HFFc6 (cell line): Measurements from ENCODE around the gene PPP2R5C. TPM values are rescaled to one million over a fixed set of nuclear protein-coding genes. Genes with fewer than 3 reads are reported as not detected.
A peak's percentile ranks its signal among the peaks of the same experiment; 100 is the strongest.

Experiments used
- DNase-seq: peaks from one replicate; pipeline ENCODE4 v3.0.0-alpha.2; 2018
- H3K27ac Mint-ChIP-seq: 2 replicates; pipeline ENCODE4 v1.8.0; 2020; ENCODE audit warnings: mild to moderate bottlenecking, mixed read lengths
- H3K27me3 Mint-ChIP-seq: 2 replicates; pipeline ENCODE4 v1.8.0; 2021; ENCODE audit warnings: mild to moderate bottlenecking, moderate library complexity, mixed read lengths; ENCODE audit not compliant: insufficient read depth
- H3K36me3 Mint-ChIP-seq: 2 replicates; pipeline ENCODE4 v1.8.0; 2021; ENCODE audit warnings: low read depth, mixed read lengths
- H3K4me1 Mint-ChIP-seq: 2 replicates; pipeline ENCODE4 v1.8.0; 2020; ENCODE audit warnings: low read depth, mixed read lengths
- H3K4me3 Mint-ChIP-seq: 2 replicates; pipeline ENCODE4 v1.8.0; 2020; ENCODE audit warnings: mild to moderate bottlenecking, moderate library complexity, mixed read lengths
- H3K9me3 Mint-ChIP-seq: 2 replicates; pipeline ENCODE4 v1.8.0; 2020; ENCODE audit warnings: mild to moderate bottlenecking, mixed read lengths
- total RNA-seq, 6 experiments: library from RNA; stranded (reverse); fragmentation: NEBNext Ultra II Directional; extraction: Animal tissue kit (Norgen Biotek cat#: 25700); gene quantifications; 2 replicates in 1 of 6; 3 replicates in 5 of 6; pipeline ENCODE4 v1.2.3, GENCODE V29; 2021
- TF ChIP-seq, protein P1 (sequence below): fragments of 200-600 bp; sonication (generic); IDR thresholded peaks from 2 replicates; pipeline ENCODE4 v1.5.0; 2021; ENCODE audit warnings: antibody characterized with exemption, mild to moderate bottlenecking

PPP2R5C gene
- total RNA-seq, 6 experiments from 2014 or later = 108 to 128 (median 122) TPM

DNA sequence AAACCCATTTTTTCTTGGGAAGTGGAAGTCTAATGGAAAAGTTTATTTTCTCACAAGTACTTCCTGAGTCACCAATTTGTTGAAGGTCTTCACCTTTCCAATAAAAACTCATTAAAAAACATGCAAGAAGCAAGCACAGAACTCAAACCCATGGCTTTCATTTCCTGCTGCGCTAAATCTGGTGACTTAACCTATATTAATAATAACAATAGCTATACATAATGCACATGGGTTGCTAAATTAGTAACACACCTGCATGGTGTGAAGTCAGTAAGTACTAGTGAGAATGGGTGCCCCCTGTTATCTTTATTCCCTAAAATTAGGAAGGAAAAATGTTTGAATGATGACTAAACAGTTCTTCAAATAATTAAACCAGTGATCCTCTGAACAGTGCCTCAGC, 52.3 kb downstream of the PPP2R5C start:
- Mint-ChIP-seq H3K4me1 (peaks cover 70% of the 10 kb centered on the region), H3K36me3 (peaks cover 8% of the 10 kb centered on the region; the same call in 1 of the 2 replicates), H3K27ac (peak overlapping the region; percentile 52), H3K9me3 (no peaks in the 10 kb centered on the region), H3K4me3 (no peak overlapping the region), H3K27me3 (no peaks in the 10 kb centered on the region)
- TF ChIP-seq, protein P1, sequence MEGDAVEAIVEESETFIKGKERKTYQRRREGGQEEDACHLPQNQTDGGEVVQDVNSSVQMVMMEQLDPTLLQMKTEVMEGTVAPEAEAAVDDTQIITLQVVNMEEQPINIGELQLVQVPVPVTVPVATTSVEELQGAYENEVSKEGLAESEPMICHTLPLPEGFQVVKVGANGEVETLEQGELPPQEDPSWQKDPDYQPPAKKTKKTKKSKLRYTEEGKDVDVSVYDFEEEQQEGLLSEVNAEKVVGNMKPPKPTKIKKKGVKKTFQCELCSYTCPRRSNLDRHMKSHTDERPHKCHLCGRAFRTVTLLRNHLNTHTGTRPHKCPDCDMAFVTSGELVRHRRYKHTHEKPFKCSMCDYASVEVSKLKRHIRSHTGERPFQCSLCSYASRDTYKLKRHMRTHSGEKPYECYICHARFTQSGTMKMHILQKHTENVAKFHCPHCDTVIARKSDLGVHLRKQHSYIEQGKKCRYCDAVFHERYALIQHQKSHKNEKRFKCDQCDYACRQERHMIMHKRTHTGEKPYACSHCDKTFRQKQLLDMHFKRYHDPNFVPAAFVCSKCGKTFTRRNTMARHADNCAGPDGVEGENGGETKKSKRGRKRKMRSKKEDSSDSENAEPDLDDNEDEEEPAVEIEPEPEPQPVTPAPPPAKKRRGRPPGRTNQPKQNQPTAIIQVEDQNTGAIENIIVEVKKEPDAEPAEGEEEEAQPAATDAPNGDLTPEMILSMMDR = no peak
- no peak for DNase-seq

DNA sequence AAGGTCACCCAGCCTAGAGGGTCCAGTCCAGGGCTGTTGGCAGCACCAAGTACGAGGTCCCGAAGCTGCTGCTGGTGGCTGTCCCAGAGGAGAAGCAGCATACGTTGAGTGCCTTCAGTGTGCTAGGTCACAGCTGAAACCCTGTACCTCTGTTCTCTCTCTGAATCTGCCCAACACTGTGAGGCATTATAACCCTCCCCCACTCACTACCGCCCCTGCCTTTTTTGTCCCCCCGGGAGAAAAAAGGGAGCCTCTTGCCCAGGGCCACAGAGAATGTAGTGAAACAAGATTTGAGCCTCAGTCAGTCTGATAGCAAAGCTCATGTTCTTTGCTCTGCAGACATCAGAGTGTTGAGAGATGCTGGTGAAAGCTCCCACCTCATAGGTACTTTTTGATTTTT, 53.4 kb downstream of the PPP2R5C start:
- no peak for DNase-seq
- TF ChIP-seq, protein P1 = no peak
- Mint-ChIP-seq H3K9me3 (no peaks in the 10 kb centered on the region), H3K4me3 (no peak overlapping the region), H3K27ac (no peak overlapping the region; the same call in 1 of the 2 replicates), H3K27me3 (no peaks in the 10 kb centered on the region; the same call in 1 of the 2 replicates), H3K36me3 (peaks cover 8% of the 10 kb centered on the region; the same call in 1 of the 2 replicates), H3K4me1 (peaks cover 65% of the 10 kb centered on the region)

DNA sequence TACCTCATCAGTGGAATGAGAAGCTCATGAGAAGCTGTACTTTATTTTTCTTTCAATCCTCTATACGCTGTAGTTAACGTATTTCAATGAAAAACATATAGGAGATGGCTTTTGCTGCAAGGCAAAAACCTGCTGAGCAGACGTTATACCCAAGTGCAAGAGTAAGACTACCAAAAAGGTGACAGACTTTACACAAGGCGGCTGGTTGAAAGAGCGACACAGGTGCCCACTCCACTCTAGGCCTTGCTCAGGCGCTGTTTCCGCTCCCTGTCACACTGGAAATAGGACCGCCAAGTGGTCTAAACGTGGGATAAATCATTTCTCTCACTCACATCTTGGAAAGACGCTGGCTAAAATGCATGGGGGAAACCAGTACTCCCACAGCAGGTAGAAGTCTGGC, 54.5 kb downstream of the PPP2R5C start:
- TF ChIP-seq, protein P1 = no peak
- Mint-ChIP-seq H3K27ac (no peak overlapping the region), H3K9me3 (no peaks in the 10 kb centered on the region), H3K4me3 (no peak overlapping the region), H3K27me3 (no peaks in the 10 kb centered on the region; the same call in 1 of the 2 replicates), H3K4me1 (peaks cover 61% of the 10 kb centered on the region), H3K36me3 (peaks cover 6% of the 10 kb centered on the region; the same call in 1 of the 2 replicates)
- DNase-seq = no peak

DNA sequence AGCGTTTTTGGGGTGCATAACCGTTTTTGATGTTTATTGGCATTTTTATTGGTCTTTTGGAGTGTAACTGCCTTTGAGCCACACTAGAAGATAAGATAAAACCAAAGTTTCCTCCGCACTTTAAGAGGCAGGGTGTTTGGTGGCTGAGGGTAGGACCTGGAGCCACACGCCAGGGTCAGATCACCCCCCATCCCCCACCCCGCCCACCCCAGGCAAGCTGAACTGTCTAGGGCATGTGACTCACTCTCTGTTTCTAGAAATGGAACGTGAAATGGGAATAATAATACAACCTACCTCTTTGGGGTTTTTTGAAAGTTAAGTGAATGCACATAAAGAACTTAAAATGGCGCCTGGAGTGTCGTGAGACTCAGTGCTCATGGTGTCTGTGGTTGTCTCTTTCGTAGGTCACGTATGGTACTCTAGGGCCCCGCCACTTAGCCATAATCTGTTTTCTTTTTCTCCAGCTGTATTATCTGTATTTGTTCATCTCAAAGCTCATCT, 56.0 kb downstream of the PPP2R5C start:
- Mint-ChIP-seq H3K4me3 (no peak overlapping the region), H3K36me3 (no peaks in the 10 kb centered on the region; the same call in 1 of the 2 replicates), H3K27me3 (no peaks in the 10 kb centered on the region; the same call in 1 of the 2 replicates), H3K9me3 (no peaks in the 10 kb centered on the region), H3K4me1 (peaks cover 49% of the 10 kb centered on the region), H3K27ac (no peak overlapping the region)
- no peak for DNase-seq
- TF ChIP-seq, protein P1 = no peak

DNA sequence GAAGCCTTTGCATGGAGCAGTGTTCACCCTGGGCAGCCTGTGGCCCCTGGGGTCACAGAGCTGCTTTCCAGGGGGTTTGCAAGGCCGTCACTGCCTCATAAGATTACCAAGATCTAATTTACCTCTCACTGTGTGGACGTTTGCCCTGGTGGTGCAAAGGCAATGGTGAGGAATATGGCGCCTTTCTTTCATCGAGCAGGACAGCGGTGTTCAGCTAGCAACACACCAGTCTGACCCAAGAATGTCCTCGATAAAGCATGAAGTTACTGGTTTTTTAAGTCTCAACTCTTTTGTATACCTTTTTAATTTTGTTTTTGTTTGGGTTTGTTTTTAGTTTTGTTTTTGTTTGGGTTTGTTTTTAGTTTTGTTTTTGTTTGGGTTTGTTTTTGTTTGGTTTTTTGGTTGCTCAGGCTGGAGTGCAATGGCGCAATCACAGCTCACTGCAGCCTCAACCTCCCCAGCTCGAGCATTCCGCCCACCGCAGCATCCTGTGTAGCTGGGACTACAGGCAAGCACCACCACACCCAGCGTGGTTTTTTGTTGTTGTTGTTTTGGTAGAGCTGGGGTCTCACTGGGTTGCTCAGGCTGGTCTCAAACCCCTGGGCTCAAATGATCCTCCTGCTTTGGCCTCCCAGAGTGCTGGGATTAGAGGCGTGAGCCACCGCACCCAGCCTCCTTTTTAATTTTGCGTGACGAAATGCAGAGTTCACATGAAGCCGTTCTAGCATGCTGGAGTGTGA, 57.9 kb downstream of the PPP2R5C start:
- DNase-seq = no peak
- no peaks in the 10 kb centered on the region; the same call in none of the 2 replicates for H3K27me3 Mint-ChIP-seq
- H3K36me3 Mint-ChIP-seq = peaks cover 8% of the 10 kb centered on the region
- peaks cover 49% of the 10 kb centered on the region for H3K4me1 Mint-ChIP-seq
- H3K9me3 Mint-ChIP-seq = no peaks in the 10 kb centered on the region
- no peak overlapping the region for H3K4me3 Mint-ChIP-seq
- no peak overlapping the region for H3K27ac Mint-ChIP-seq
- TF ChIP-seq, protein P1 = no peak
